HEK293T (cell line): ENCODE measurements around the gene SKAP2.

Experiments
- ARNT ChIP-seq: fragments of 450-650 bp; IDR thresholded peaks from 2 replicates; pipeline ENCODE4 v1.6.1; 2017; ENCODE audit warnings: mild to moderate bottlenecking
- CTBP1 ChIP-seq: fragments of 450-650 bp; IDR thresholded peaks from 2 replicates; pipeline ENCODE4 v1.6.1; 2016; ENCODE audit warnings: borderline replicate concordance
- ELF4 ChIP-seq: fragments of 450-650 bp; IDR thresholded peaks from 2 replicates; pipeline ENCODE4 v1.6.1; 2017; ENCODE audit warnings: antibody characterized with exemption
- FOXA1 ChIP-seq: fragments of 450-650 bp; IDR thresholded peaks from 2 replicates; pipeline ENCODE4 v1.6.1; 2016; ENCODE audit warnings: mild to moderate bottlenecking
- FOXK2 ChIP-seq: fragments of 450-650 bp; IDR thresholded peaks from 2 replicates; pipeline ENCODE4 v1.6.1; 2016; ENCODE audit warnings: mild to moderate bottlenecking
- FOXM1 ChIP-seq: fragments of 450-650 bp; IDR thresholded peaks from 2 replicates; pipeline ENCODE4 v1.6.1; 2017; ENCODE audit warnings: mild to moderate bottlenecking, borderline replicate concordance
- HDGF ChIP-seq: fragments of 450-650 bp; IDR thresholded peaks from 2 replicates; pipeline ENCODE4 v1.6.1; 2017; ENCODE audit warnings: antibody characterized with exemption, borderline replicate concordance
- LEF1 ChIP-seq: fragments of 450-650 bp; IDR thresholded peaks from 2 replicates; pipeline ENCODE4 v1.6.1; 2017; ENCODE audit warnings: mild to moderate bottlenecking, borderline replicate concordance
- NFRKB ChIP-seq: fragments of 450-650 bp; IDR thresholded peaks from 2 replicates; pipeline ENCODE4 v1.6.1; 2016; ENCODE audit warnings: mild to moderate bottlenecking, moderate library complexity
- SP1 ChIP-seq: fragments of 450-650 bp; IDR thresholded peaks from 2 replicates; pipeline ENCODE4 v1.6.1; 2017
- SUZ12 ChIP-seq: fragments of 450-650 bp; IDR thresholded peaks from 2 replicates; pipeline ENCODE4 v1.6.1; 2016; ENCODE audit warnings: mild to moderate bottlenecking
- TARDBP ChIP-seq: fragments of 450-650 bp; IDR thresholded peaks from 2 replicates; pipeline ENCODE4 v1.6.1; 2016
- ZNF384 ChIP-seq: fragments of 450-650 bp; IDR thresholded peaks from 2 replicates; pipeline ENCODE4 v1.6.1; 2016

- TF ChIP-seq LEF1 (no peak), FOXM1 (no peak), TARDBP (no peak), FOXA1 (no peak), HDGF (no peak), FOXK2 (no peak), SP1 (no peak), ELF4 (no peak), ARNT (no peak), SUZ12 (no peak), NFRKB (no peak), ZNF384 (no peak), CTBP1 (no peak)
These were observed 651 bp upstream of the SKAP2 start for GRCh38 chr7:26865094-26865388.
